ENCODE results near the gene ZNF512.
"Not testable (repeated sequence)": the region's sequence is repeated elsewhere in the genome, so short reads cannot be mapped to it uniquely, and the experiment has no call there.

Gene ZNF512

GRCh38 chr2:27582695-27583389 lies at the start of gene ZNF512:
Gene ZNF512, plus strand, starts transcription at chr2:27583042. Its CDS starts 71 bp downstream, at chr2:27583113.
- peak; percentile 98 for DNase-seq (ENCODE audit: low read depth)
- Histone ChIP-seq H3K36me3 (ENCODE audit: control insufficient read depth, insufficient read depth, low read length, severe bottlenecking) (no peaks in the 10 kb centered on the region), H3K9me3 (ENCODE audit: control insufficient read depth, low read length) (peaks cover 27% of the 10 kb centered on the region), H3K4me3 (ENCODE audit: low read length) (peak within 1 kb of the TSS; percentile 88), H3K9ac (ENCODE audit: low read length) (peak within 1 kb of the TSS; percentile 84), H3K27me3 (replicated peaks; ENCODE audit: control insufficient read depth, insufficient read depth, low read length) (no peaks in the 10 kb centered on the region), H3K4me1 (ENCODE audit: control insufficient read depth, insufficient read depth, low read length) (peaks cover 18% of the 10 kb centered on the region)

- DNase-seq (ENCODE audit: low read depth), result no peak
- H3K27me3 ChIP-seq (replicated peaks; ENCODE audit: control insufficient read depth, insufficient read depth, low read length), result peaks cover 9% of the 10 kb centered on the region
- no peak overlapping the region for H3K9ac ChIP-seq (ENCODE audit: low read length)
- no peaks in the 10 kb centered on the region for H3K9me3 ChIP-seq (ENCODE audit: control insufficient read depth, low read length)
- H3K4me1 ChIP-seq (ENCODE audit: control insufficient read depth, insufficient read depth, low read length), result no peaks in the 10 kb centered on the region
- no peaks in the 10 kb centered on the region for H3K36me3 ChIP-seq (ENCODE audit: control insufficient read depth, insufficient read depth, low read length, severe bottlenecking)
- H3K4me3 ChIP-seq (ENCODE audit: low read length), result no peak overlapping the region
Measured at GRCh38 chr2:27537287-27537686, 45.6 kb upstream of the ZNF512 start.

GRCh38 chr2:27538839-27539450 lies 43.9 kb upstream of the ZNF512 start:
- H3K36me3 ChIP-seq (ENCODE audit: control insufficient read depth, insufficient read depth, low read length, severe bottlenecking); DNase-seq (ENCODE audit: low read depth); H3K4me3 ChIP-seq (ENCODE audit: low read length); H3K4me1 ChIP-seq (ENCODE audit: control insufficient read depth, insufficient read depth, low read length); H3K9me3 ChIP-seq (ENCODE audit: control insufficient read depth, low read length); H3K9ac ChIP-seq (ENCODE audit: low read length); H3K27me3 ChIP-seq (replicated peaks; ENCODE audit: control insufficient read depth, insufficient read depth, low read length): not testable (repeated sequence)

- not testable (repeated sequence) for H3K4me1 ChIP-seq (ENCODE audit: control insufficient read depth, insufficient read depth, low read length); H3K27me3 ChIP-seq (replicated peaks; ENCODE audit: control insufficient read depth, insufficient read depth, low read length); H3K9ac ChIP-seq (ENCODE audit: low read length)
Measured at GRCh38 chr2:27539649-27540048, 43.2 kb upstream of the ZNF512 start.

GRCh38 chr2:27544143-27544821 lies 38.6 kb upstream of the ZNF512 start:
- no peaks in the 10 kb centered on the region for H3K36me3 ChIP-seq (ENCODE audit: control insufficient read depth, insufficient read depth, low read length, severe bottlenecking)
- H3K9ac ChIP-seq (ENCODE audit: low read length), result no peak overlapping the region
- DNase-seq (ENCODE audit: low read depth), result no peak
- no peak overlapping the region for H3K4me3 ChIP-seq (ENCODE audit: low read length)
- H3K9me3 ChIP-seq (ENCODE audit: control insufficient read depth, low read length), result peaks cover 3% of the 10 kb centered on the region
- H3K4me1 ChIP-seq (ENCODE audit: control insufficient read depth, insufficient read depth, low read length), result no peaks in the 10 kb centered on the region
- no peaks in the 10 kb centered on the region for H3K27me3 ChIP-seq (replicated peaks; ENCODE audit: control insufficient read depth, insufficient read depth, low read length)

More at GRCh38 chr2:27539649-27540048, 43.2 kb upstream of the ZNF512 start:
- not testable (repeated sequence) for H3K9me3 ChIP-seq (ENCODE audit: control insufficient read depth, low read length); DNase-seq (ENCODE audit: low read depth); H3K4me3 ChIP-seq (ENCODE audit: low read length); H3K36me3 ChIP-seq (ENCODE audit: control insufficient read depth, insufficient read depth, low read length, severe bottlenecking)

GRCh38 chr2:27545348-27546141 lies 37.3 kb upstream of the ZNF512 start:
- DNase-seq (ENCODE audit: low read depth), result no peak
- Histone ChIP-seq H3K36me3 (ENCODE audit: control insufficient read depth, insufficient read depth, low read length, severe bottlenecking) (no peaks in the 10 kb centered on the region), H3K4me3 (ENCODE audit: low read length) (no peak overlapping the region)

GRCh38 chr2:27549303-27549702 lies 33.5 kb upstream of the ZNF512 start:
- peaks cover 5% of the 10 kb centered on the region for H3K27me3 ChIP-seq (replicated peaks; ENCODE audit: control insufficient read depth, insufficient read depth, low read length)
- no peaks in the 10 kb centered on the region for H3K4me1 ChIP-seq (ENCODE audit: control insufficient read depth, insufficient read depth, low read length)
- H3K4me3 ChIP-seq (ENCODE audit: low read length), result no peak overlapping the region
- H3K9ac ChIP-seq (ENCODE audit: low read length), result no peak overlapping the region
- H3K9me3 ChIP-seq (ENCODE audit: control insufficient read depth, low read length), result peaks cover 3% of the 10 kb centered on the region
- no peak for DNase-seq (ENCODE audit: low read depth)
- H3K36me3 ChIP-seq (ENCODE audit: control insufficient read depth, insufficient read depth, low read length, severe bottlenecking), result no peaks in the 10 kb centered on the region

More at GRCh38 chr2:27545348-27546141, 37.3 kb upstream of the ZNF512 start:
- H3K9me3 ChIP-seq (ENCODE audit: control insufficient read depth, low read length), result peaks cover 3% of the 10 kb centered on the region
- no peaks in the 10 kb centered on the region for H3K27me3 ChIP-seq (replicated peaks; ENCODE audit: control insufficient read depth, insufficient read depth, low read length)
- no peaks in the 10 kb centered on the region for H3K4me1 ChIP-seq (ENCODE audit: control insufficient read depth, insufficient read depth, low read length)
- H3K9ac ChIP-seq (ENCODE audit: low read length), result no peak overlapping the region

GRCh38 chr2:27551514-27551913 lies 31.3 kb upstream of the ZNF512 start:
- Histone ChIP-seq H3K36me3 (ENCODE audit: control insufficient read depth, insufficient read depth, low read length, severe bottlenecking) (no peaks in the 10 kb centered on the region), H3K4me1 (ENCODE audit: control insufficient read depth, insufficient read depth, low read length) (no peaks in the 10 kb centered on the region), H3K9me3 (ENCODE audit: control insufficient read depth, low read length) (no peaks in the 10 kb centered on the region), H3K4me3 (ENCODE audit: low read length) (no peak overlapping the region), H3K27me3 (replicated peaks; ENCODE audit: control insufficient read depth, insufficient read depth, low read length) (peaks cover 5% of the 10 kb centered on the region), H3K9ac (ENCODE audit: low read length) (no peak overlapping the region)
- DNase-seq (ENCODE audit: low read depth), result no peak

GRCh38 chr2:27552941-27553340 lies 29.9 kb upstream of the ZNF512 start:
- Histone ChIP-seq H3K9me3 (ENCODE audit: control insufficient read depth, low read length) (no peaks in the 10 kb centered on the region), H3K9ac (ENCODE audit: low read length) (no peak overlapping the region), H3K4me3 (ENCODE audit: low read length) (no peak overlapping the region), H3K36me3 (ENCODE audit: control insufficient read depth, insufficient read depth, low read length, severe bottlenecking) (no peaks in the 10 kb centered on the region), H3K4me1 (ENCODE audit: control insufficient read depth, insufficient read depth, low read length) (no peaks in the 10 kb centered on the region), H3K27me3 (replicated peaks; ENCODE audit: control insufficient read depth, insufficient read depth, low read length) (peaks cover 5% of the 10 kb centered on the region)
- DNase-seq (ENCODE audit: low read depth), result no peak

GRCh38 chr2:27554451-27554850 lies 28.4 kb upstream of the ZNF512 start:
- H3K9ac ChIP-seq (ENCODE audit: low read length); H3K4me3 ChIP-seq (ENCODE audit: low read length); H3K9me3 ChIP-seq (ENCODE audit: control insufficient read depth, low read length); H3K27me3 ChIP-seq (replicated peaks; ENCODE audit: control insufficient read depth, insufficient read depth, low read length); H3K36me3 ChIP-seq (ENCODE audit: control insufficient read depth, insufficient read depth, low read length, severe bottlenecking); H3K4me1 ChIP-seq (ENCODE audit: control insufficient read depth, insufficient read depth, low read length); DNase-seq (ENCODE audit: low read depth): not testable (repeated sequence)

GRCh38 chr2:27559228-27559627 lies 23.6 kb upstream of the ZNF512 start:
- no peaks in the 10 kb centered on the region for H3K4me1 ChIP-seq (ENCODE audit: control insufficient read depth, insufficient read depth, low read length)
- H3K9ac ChIP-seq (ENCODE audit: low read length), result no peak overlapping the region
- peaks cover 3% of the 10 kb centered on the region for H3K27me3 ChIP-seq (replicated peaks; ENCODE audit: control insufficient read depth, insufficient read depth, low read length)
- no peaks in the 10 kb centered on the region for H3K9me3 ChIP-seq (ENCODE audit: control insufficient read depth, low read length)
- no peak for DNase-seq (ENCODE audit: low read depth)
- H3K4me3 ChIP-seq (ENCODE audit: low read length), result no peak overlapping the region
- H3K36me3 ChIP-seq (ENCODE audit: control insufficient read depth, insufficient read depth, low read length, severe bottlenecking), result no peaks in the 10 kb centered on the region
